ENCODE measurements around the gene METTL18.

- TF ChIP-seq, protein P1, sequence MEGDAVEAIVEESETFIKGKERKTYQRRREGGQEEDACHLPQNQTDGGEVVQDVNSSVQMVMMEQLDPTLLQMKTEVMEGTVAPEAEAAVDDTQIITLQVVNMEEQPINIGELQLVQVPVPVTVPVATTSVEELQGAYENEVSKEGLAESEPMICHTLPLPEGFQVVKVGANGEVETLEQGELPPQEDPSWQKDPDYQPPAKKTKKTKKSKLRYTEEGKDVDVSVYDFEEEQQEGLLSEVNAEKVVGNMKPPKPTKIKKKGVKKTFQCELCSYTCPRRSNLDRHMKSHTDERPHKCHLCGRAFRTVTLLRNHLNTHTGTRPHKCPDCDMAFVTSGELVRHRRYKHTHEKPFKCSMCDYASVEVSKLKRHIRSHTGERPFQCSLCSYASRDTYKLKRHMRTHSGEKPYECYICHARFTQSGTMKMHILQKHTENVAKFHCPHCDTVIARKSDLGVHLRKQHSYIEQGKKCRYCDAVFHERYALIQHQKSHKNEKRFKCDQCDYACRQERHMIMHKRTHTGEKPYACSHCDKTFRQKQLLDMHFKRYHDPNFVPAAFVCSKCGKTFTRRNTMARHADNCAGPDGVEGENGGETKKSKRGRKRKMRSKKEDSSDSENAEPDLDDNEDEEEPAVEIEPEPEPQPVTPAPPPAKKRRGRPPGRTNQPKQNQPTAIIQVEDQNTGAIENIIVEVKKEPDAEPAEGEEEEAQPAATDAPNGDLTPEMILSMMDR (IDR thresholded peaks at IDR 0.05): no peak
- no peak for TF ChIP-seq POLR2A (IDR thresholded peaks at IDR 0.05)
Observed at GRCh38 chr1:169782596-169782995, 12.1 kb downstream of the METTL18 start.
